GM19238 (cell line): ENCODE data around the gene NELL2.

ENCODE experiments used
- DNase-seq: peaks from one replicate; pipeline ENCODE4 v3.0.0; 2011; ENCODE audit warnings: low spot score; ENCODE audit not compliant: insufficient read length

Gene NELL2

DNA sequence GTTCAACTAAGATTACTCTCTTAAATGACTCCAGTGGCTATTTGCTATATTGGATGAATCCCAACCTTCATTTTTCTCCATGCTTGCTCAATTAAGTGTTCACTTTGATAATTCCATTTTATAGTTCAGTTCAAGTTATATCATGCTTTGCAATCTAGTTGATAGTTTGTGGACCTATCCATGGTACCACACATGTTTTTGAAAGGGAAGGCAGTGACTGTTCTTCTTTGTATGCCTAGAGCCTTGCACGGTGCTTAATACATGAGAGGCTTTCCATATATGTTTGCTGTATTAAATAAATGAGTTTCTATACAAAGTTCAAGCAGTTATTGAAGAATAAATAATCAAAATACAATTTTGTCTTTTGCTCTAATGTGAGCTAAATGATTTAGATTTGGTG is 391.3 kb downstream of the NELL2 start:
- no peak for DNase-seq

DNA sequence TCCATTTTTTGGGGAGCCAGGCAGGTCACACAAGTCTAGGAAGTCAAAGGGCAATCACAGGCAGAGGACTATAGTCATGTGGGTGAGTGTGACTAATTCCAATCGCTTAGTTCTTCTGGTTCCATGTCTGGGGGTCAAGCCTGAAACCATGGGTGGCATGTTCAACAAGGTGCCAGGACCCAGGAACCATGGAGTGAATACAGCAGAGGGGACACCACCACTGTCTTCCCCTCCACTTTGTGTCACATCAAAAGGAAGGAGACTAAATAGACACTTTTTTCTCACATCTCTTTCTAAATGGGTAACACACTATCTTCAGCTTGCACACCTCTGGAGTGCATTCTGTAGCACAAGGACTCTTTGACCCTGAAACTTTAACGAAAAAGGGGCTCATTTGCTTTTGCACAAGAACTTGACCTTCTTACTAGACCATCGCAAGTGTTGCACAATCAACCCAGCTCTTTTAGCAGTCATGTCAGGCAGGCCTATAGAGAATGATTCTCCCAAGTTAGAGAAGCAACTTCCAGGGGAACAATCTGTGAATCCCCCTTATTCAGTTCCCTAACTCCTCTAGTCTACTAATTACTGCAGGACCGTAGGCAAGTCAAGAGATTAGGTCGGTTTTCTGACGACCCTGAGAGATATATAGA is 398.7 kb downstream of the NELL2 start:
- DNase-seq: no peak

DNA sequence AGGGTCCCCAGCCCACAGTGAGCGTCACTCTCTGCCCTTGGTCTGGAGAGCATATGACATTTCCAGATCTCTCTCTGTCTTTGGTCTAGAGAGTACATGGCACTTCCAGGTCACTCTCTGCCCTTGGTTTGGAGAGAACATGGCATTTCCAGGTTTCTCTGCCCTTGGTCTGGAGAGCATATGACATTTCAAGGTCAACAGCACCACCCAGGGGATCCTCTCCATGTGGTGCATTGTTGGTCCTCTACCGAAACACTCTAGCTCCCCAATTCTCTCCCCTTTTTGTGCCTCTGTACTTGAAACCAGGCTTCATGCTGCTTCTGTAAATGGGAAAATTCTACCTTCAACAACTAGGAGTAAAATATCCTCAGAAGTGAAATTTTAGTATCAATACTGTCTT is 399.4 kb downstream of the NELL2 start:
- no peak for DNase-seq

DNA sequence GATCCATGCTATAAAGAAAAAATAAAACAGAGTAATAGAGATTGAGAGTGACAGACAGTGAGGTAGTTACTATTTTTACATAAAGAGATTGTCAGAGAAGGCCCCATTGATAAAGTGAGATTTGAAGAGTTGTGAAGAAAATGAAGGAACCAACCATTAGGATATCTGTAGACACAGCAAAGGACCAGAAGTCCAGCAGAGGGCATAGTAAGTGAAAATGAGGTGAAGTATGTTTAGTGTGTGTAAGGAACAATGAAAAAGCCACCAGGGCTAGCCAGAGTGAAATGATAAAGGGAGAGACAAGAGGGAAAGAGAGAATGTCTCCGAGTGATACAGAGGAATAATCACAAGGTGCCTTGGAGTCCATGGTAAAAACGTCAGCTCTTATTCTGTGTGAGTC is 411.0 kb downstream of the NELL2 start:
- no peak for DNase-seq

DNA sequence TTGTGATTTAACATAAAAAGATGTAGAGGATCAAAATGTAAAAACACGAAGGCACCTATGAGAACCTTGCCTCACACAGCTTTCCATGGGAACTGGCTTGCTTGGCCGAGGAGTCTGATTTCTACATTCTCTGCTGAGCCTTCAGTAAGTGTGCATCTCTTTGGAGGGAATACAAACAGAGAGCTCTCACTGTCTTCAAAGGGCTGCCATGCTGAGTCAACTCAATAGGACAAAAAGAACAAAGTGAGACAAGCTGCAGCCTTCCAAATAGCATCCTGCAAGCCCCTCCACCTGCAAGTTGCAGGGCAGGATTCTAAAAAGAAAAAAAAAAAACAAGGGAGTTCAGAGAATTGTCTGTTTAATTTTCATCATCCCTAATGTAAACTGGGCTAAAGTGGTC is 411.9 kb downstream of the NELL2 start:
- DNase-seq: no peak

DNA sequence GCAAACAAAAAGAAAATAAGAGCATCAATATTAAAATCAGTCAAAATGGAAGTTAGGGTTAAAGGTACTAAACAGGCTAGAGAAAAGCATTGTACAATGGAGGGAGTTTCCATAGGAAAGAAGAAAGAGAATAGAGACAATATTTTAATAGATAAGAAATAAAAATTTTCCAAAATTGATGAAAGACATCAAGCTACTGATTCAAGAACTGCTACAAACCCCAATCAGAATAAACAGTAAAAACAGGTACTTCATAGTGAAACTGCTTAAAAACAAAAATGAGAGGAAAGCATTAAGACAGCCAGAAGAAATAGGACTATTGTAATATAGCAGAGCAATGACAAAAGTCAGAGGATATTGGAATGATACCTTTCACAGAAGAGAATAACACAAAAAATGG is 413.4 kb downstream of the NELL2 start:
- DNase-seq: no peak

DNA sequence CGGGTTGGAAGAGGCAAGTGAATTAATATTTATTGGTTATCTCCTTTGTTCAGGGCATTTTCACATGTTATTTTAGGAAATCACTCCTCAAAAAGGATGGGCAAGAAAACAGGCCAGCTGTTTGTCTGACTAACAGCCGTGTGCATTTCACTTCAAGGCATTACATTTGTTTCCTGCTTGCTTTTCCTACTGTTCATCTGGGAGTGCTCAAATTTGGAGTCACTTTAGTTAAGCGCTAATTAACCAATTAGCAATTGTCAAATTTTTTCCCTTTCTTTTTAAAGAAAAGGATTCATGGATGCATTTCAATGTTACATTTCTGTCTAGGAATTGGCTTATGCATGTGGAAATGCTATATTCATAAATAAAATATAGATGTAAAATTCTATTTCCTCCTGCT is 415.9 kb downstream of the NELL2 start:
- no peak for DNase-seq

DNA sequence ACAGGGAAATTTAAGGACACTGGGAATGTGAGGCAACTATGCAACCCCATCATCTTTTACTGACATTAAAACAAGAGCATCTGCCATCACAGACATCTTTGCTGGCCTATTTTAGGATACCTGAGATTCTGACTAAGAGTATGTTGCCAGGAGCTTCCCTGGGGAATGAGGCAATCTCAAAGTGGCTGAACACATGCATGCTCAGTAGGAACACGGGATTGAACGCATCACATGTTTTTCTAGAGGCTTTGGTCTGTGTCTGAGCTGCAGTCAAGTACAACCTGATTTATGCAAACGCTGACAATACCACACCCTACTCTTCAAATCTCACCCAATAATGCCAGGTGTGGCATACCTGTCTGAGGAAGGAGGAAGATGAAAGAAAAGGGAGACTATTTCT is 416.5 kb downstream of the NELL2 start:
- no peak for DNase-seq
